ENCODE data around the gene ADD2.

ADD2 gene

GRCh38 chr2:70718736-70719135 is 49.3 kb downstream of the ADD2 start:
- no peak for DNase-seq

GRCh38 chr2:70718241-70718640 is 49.8 kb downstream of the ADD2 start:
- no peak for DNase-seq

- no peak for DNase-seq
Observed at GRCh38 chr2:70717431-70718038, 50.5 kb downstream of the ADD2 start.

- no peak for DNase-seq
Observed at GRCh38 chr2:70716951-70717350, 51.0 kb downstream of the ADD2 start.

GRCh38 chr2:70716131-70716743 is 51.8 kb downstream of the ADD2 start:
- no peak for DNase-seq

- no peak for DNase-seq
Observed at GRCh38 chr2:70715071-70715985, 52.7 kb downstream of the ADD2 start.

- no peak for DNase-seq
Observed at GRCh38 chr2:70714141-70714905, 53.7 kb downstream of the ADD2 start.

- no peak for DNase-seq
Observed at GRCh38 chr2:70712916-70713315, 55.1 kb downstream of the ADD2 start.

GRCh38 chr2:70711191-70711590 is 56.8 kb downstream of the ADD2 start:
- DNase-seq = no peak

GRCh38 chr2:70710038-70710690 is 57.8 kb downstream of the ADD2 start:
- DNase-seq = no peak

GRCh38 chr2:70709275-70710037 is 58.5 kb downstream of the ADD2 start:
- DNase-seq = no peak

- DNase-seq = no peak
Observed at GRCh38 chr2:70708376-70709199, 59.4 kb downstream of the ADD2 start.

- DNase-seq = no peak
Observed at GRCh38 chr2:70707706-70708105, 60.3 kb downstream of the ADD2 start.

GRCh38 chr2:70706026-70706795 is 61.8 kb downstream of the ADD2 start:
- DNase-seq = no peak

GRCh38 chr2:70705160-70705850 is 62.7 kb downstream of the ADD2 start:
- no peak for DNase-seq

GRCh38 chr2:70703900-70704549 is 64.0 kb downstream of the ADD2 start:
- DNase-seq = no peak

GRCh38 chr2:70702711-70703395 is 65.1 kb downstream of the ADD2 start:
- no peak for DNase-seq

GRCh38 chr2:70698847-70699246 is 69.2 kb downstream of the ADD2 start:
- DNase-seq = no peak

Data from T1000 (cell line).